ENCODE measurements around the gene MPHOSPH9. TPM values are rescaled to one million over a fixed set of nuclear protein-coding genes. Genes with fewer than 3 reads are reported as not detected.

Gene MPHOSPH9
- total and polyA plus RNA-seq, 2 of the 13 experiments (the other 11 are each of a cell fraction or from before 2014, with no cell fraction given), result 20.3 to 63.4 TPM

GRCh38 chr12:123109319-123109772 is 123.6 kb downstream of the MPHOSPH9 start:
- Histone ChIP-seq H3K27me3 (ENCODE audit: control insufficient read depth in 1 of 2, insufficient read depth in 2 of 2, low read length in 2 of 2) (no peaks in the 10 kb centered on the region), H3K27ac (ENCODE audit: extremely low read length, insufficient read depth, low read length) (no peak overlapping the region), H3K4me2 (ENCODE audit: low read depth, low read length) (no peak overlapping the region), H3K4me1 (ENCODE audit: insufficient read depth, low read length) (peaks cover 46% of the 10 kb centered on the region), H3K79me2 (ENCODE audit: insufficient read depth, low read length) (peaks cover 2% of the 10 kb centered on the region), H2AFZ (ENCODE audit: low read length) (no peak overlapping the region), H3K9me3 (ENCODE audit: low read length) (no peaks in the 10 kb centered on the region), H3K4me3 (replicated peaks in 1 of 3; ENCODE audit: insufficient read depth in 1 of 3, low read depth in 2 of 3, low read length in 3 of 3) (no peak overlapping the region), H4K20me1 (ENCODE audit: insufficient read depth, low read length) (no peaks in the 10 kb centered on the region), H3K36me3 (replicated peaks in 1 of 2; ENCODE audit: control insufficient read depth in 1 of 2, insufficient read depth in 2 of 2, low read length in 2 of 2) (peaks cover 6 to 22% of the 10 kb centered on the region in 2 experiments), H3K9ac (ENCODE audit: insufficient read depth, low read depth, low read length) (no peak overlapping the region)
- ChIA-PET CTCF (ENCODE audit: low intra/inter-chr PET ratio, low total read pairs) (no interaction called here), POLR2A (no interaction called here)
- no peak for FAIRE-seq
- in situ Hi-C loops (cut with HindIII; ENCODE audit: extremely low pct_ligation_motif_present, low pct_unique_long_range_greater_than_20kb) (no loop called here), intact Hi-C loops (cut with micrococcal nuclease; ENCODE audit: unreplicated experiment) (no loop called here)
- BruUV-seq (replicated peaks), result no TSS peak
- no peak for ATAC-seq
- 90% methylated on average over 3 of the region's 3 CpGs for WGBS (ENCODE audit: low lambda C conversion rate)
- no peak for DNase-seq (ENCODE audit: low spot score)
- TF ChIP-seq ZNF335 (CRISPR knock-in tag; IDR thresholded peaks at IDR 0.05) (no peak), ZFP36L2 (CRISPR knock-in tag; IDR thresholded peaks at IDR 0.05) (no peak), HBP1 (CRISPR knock-in tag; IDR thresholded peaks at IDR 0.05; ENCODE audit: low read depth) (no peak), NR3C1 (CRISPR knock-in tag; IDR thresholded peaks at IDR 0.05) (no peak), JUN (CRISPR knock-in tag; IDR thresholded peaks at IDR 0.05) (no peak), ZNF615 (CRISPR knock-in tag; IDR thresholded peaks at IDR 0.05; ENCODE audit: borderline replicate concordance) (no peak), RAD51 (IDR thresholded peaks at IDR 0.05; ENCODE audit: borderline replicate concordance) (no peak), ZEB1 (IDR thresholded peaks at IDR 0.05; ENCODE audit: insufficient replicate concordance, low read depth) (no peak), SAFB2 (CRISPR knock-in tag; IDR thresholded peaks at IDR 0.05; ENCODE audit: borderline replicate concordance, low read depth) (no peak), ZNF33B (CRISPR knock-in tag; IDR thresholded peaks at IDR 0.05) (no peak), ZBTB46 (CRISPR knock-in tag; IDR thresholded peaks at IDR 0.05; ENCODE audit: borderline replicate concordance) (no peak), HNF1B (CRISPR knock-in tag; IDR thresholded peaks at IDR 0.05) (no peak), ZNF704 (CRISPR knock-in tag; IDR thresholded peaks at IDR 0.05; ENCODE audit: borderline replicate concordance) (no peak), POLR2A (IDR thresholded peaks at IDR 0.05; ENCODE audit: insufficient read depth in 1 of 2, low read depth in 2 of 2, low read length in 2 of 2) (no peak)
